Peyer's patch (tissue), 4 donors: ENCODE measurements around the gene CARHSP1. TPM values are rescaled to one million over a fixed set of nuclear protein-coding genes. Genes with fewer than 3 reads are reported as not detected.
A peak's percentile ranks its signal among the peaks of the same experiment; 100 is the strongest.

Experiments used
- DNase-seq, 3 donors: peaks; one replicate each; pipeline ENCODE4 v3.0.0-alpha.2; 2017 to 2019
- H3K27ac ChIP-seq, 4 donors: fragments of 200-600 bp; sonication (generic); one replicate each; pipeline ENCODE4 v1.5.1; 2016 to 2019
- H3K27me3 ChIP-seq, 2 donors: fragments of 200-600 bp; sonication (generic); one replicate each; pipeline ENCODE4 v1.5.1; 2019
- H3K36me3 ChIP-seq, 3 donors: fragments of 200-600 bp; sonication (generic); one replicate each; pipeline ENCODE4 v1.5.1; 2016 to 2019
- H3K4me1 ChIP-seq, 4 donors: fragments of 200-600 bp; sonication (generic); one replicate each; pipeline ENCODE4 v1.5.1; 2016 to 2019
- H3K4me3 ChIP-seq, 4 donors: fragments of 200-600 bp; sonication (generic); 1 replicate in 3 of 4; 2 replicates in 1 of 4; pipeline ENCODE4 v1.5.1; 2016 to 2019; ENCODE audit warnings: mild to moderate bottlenecking in 1 of 4
- H3K9me3 ChIP-seq, 4 donors: fragments of 200-600 bp; sonication (generic); one replicate each; pipeline ENCODE4 v1.5.1; 2016 to 2019; ENCODE audit warnings: mild to moderate bottlenecking in 1 of 4
- CTCF ChIP-seq, 6 experiments: fragments of 450-650 bp in 4 of 6; fragments of 200-600 bp in 2 of 6; sonication (generic) in 1 of 6; IDR thresholded peaks; one replicate each; pipeline ENCODE4 v1.5.1; 2017 to 2019; ENCODE audit warnings: antibody characterized with exemption in 6 of 6, mild to moderate bottlenecking in 3 of 6, moderate library complexity in 1 of 6
- POLR2A ChIP-seq, 2 donors: fragments of 450-650 bp; IDR thresholded peaks; one replicate each; pipeline ENCODE4 v1.5.1; 2017; ENCODE audit warnings: antibody characterized with exemption in 2 of 2, mild to moderate bottlenecking in 2 of 2, moderate library complexity in 2 of 2
- total RNA-seq, 4 donors: library from RNA; depleted of rRNA; stranded (reverse); fragments of >200 nt; gene quantifications; one replicate each; pipeline ENCODE4 v1.1.0, GENCODE V29; 2016

CARHSP1 gene
- total RNA-seq, 4 donors from 2014 or later, result 35.4 to 102 (median 52.4) TPM

GRCh38 chr16:8892101-8892575 lies 23.3 kb upstream of the CARHSP1 start:
- Histone ChIP-seq H3K27me3 (no peaks in the 10 kb centered on the region), H3K4me3 (no peak overlapping the region), H3K9me3 (no peaks in the 10 kb centered on the region), H3K36me3 (peaks cover 0 to 71% (median 0%) of the 10 kb centered on the region in 3 donors), H3K27ac (peak overlapping the region in 2 of 4 donors; percentile 6 to 68), H3K4me1 (no peaks in the 10 kb centered on the region)
- peak; percentile 50 to 64 (median 51) for DNase-seq
- TF ChIP-seq CTCF (IDR thresholded peaks at IDR 0.05) (no peak), POLR2A (IDR thresholded peaks at IDR 0.05) (no peak)

- Histone ChIP-seq H3K27me3 (no peaks in the 10 kb centered on the region), H3K9me3 (no peaks in the 10 kb centered on the region), H3K27ac (peak overlapping the region in 1 of 4 donors; percentile 68), H3K4me3 (no peak overlapping the region), H3K36me3 (peaks cover 0 to 56% (median 0%) of the 10 kb centered on the region in 3 donors), H3K4me1 (peaks cover 0 to 12% (median 3%) of the 10 kb centered on the region in 4 donors)
- no peak for TF ChIP-seq POLR2A (IDR thresholded peaks at IDR 0.05)
- TF ChIP-seq CTCF (IDR thresholded peaks at IDR 0.05), result no peak
- no peak for DNase-seq
These were observed 21.7 kb upstream of the CARHSP1 start for GRCh38 chr16:8890549-8890921.

GRCh38 chr16:8889893-8890548 lies 21.2 kb upstream of the CARHSP1 start:
- Histone ChIP-seq H3K4me1 (peaks cover 0 to 16% (median 4%) of the 10 kb centered on the region in 4 donors), H3K36me3 (peaks cover 0 to 51% (median 0%) of the 10 kb centered on the region in 3 donors), H3K4me3 (no peak overlapping the region), H3K27ac (no peak overlapping the region), H3K9me3 (no peaks in the 10 kb centered on the region), H3K27me3 (no peaks in the 10 kb centered on the region)
- DNase-seq, result peak in 1 of 3 donors; percentile 42
- TF ChIP-seq POLR2A (IDR thresholded peaks at IDR 0.05), result no peak
- TF ChIP-seq CTCF (IDR thresholded peaks at IDR 0.05), result no peak

- peak in 1 of 3 donors; percentile 56 for DNase-seq
- H3K4me1 ChIP-seq, result peaks cover 0 to 24% (median 4%) of the 10 kb centered on the region in 4 donors
- no peak overlapping the region for H3K4me3 ChIP-seq
- H3K36me3 ChIP-seq, result peaks cover 0 to 43% (median 0%) of the 10 kb centered on the region in 3 donors
- no peaks in the 10 kb centered on the region for H3K9me3 ChIP-seq
- H3K27ac ChIP-seq, result peak overlapping the region in 1 of 4 donors; percentile 13
- TF ChIP-seq CTCF (IDR thresholded peaks at IDR 0.05), result no peak
- no peak for TF ChIP-seq POLR2A (IDR thresholded peaks at IDR 0.05)
- no peaks in the 10 kb centered on the region for H3K27me3 ChIP-seq
These were observed 20.4 kb upstream of the CARHSP1 start for GRCh38 chr16:8888951-8889892.

- TF ChIP-seq POLR2A (IDR thresholded peaks at IDR 0.05), result no peak
- TF ChIP-seq CTCF (IDR thresholded peaks at IDR 0.05), result no peak
- Histone ChIP-seq H3K27ac (no peak overlapping the region), H3K4me3 (no peak overlapping the region), H3K36me3 (peaks cover 0 to 31% (median 0%) of the 10 kb centered on the region in 3 donors), H3K27me3 (no peaks in the 10 kb centered on the region), H3K9me3 (no peaks in the 10 kb centered on the region), H3K4me1 (peaks cover 0 to 28% (median 4%) of the 10 kb centered on the region in 4 donors)
- peak in 1 of 3 donors; percentile 55 for DNase-seq
These were observed 19.2 kb upstream of the CARHSP1 start for GRCh38 chr16:8887952-8888560.
